ENCODE results near the gene CD8A.
"Not testable (repeated sequence)": the region's sequence is repeated elsewhere in the genome, so short reads cannot be mapped to it uniquely, and the experiment has no call there.

GRCh38 chr2:86839871-86840548 lies 49.3 kb upstream of the CD8A start:
- TF ChIP-seq, protein P1, sequence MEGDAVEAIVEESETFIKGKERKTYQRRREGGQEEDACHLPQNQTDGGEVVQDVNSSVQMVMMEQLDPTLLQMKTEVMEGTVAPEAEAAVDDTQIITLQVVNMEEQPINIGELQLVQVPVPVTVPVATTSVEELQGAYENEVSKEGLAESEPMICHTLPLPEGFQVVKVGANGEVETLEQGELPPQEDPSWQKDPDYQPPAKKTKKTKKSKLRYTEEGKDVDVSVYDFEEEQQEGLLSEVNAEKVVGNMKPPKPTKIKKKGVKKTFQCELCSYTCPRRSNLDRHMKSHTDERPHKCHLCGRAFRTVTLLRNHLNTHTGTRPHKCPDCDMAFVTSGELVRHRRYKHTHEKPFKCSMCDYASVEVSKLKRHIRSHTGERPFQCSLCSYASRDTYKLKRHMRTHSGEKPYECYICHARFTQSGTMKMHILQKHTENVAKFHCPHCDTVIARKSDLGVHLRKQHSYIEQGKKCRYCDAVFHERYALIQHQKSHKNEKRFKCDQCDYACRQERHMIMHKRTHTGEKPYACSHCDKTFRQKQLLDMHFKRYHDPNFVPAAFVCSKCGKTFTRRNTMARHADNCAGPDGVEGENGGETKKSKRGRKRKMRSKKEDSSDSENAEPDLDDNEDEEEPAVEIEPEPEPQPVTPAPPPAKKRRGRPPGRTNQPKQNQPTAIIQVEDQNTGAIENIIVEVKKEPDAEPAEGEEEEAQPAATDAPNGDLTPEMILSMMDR (IDR thresholded peaks at IDR 0.05; ENCODE audit: insufficient read depth, low read depth, low read length) = not testable (repeated sequence)
- TF ChIP-seq EZH2 (IDR thresholded peaks at IDR 0.05; ENCODE audit: insufficient read depth, low read length) = not testable (repeated sequence)

All from astrocyte (in vitro differentiated cells and primary cell).